H1 (cell line): ENCODE results near the gene DAPK1. TPM values are rescaled to one million over a fixed set of nuclear protein-coding genes. Genes with fewer than 3 reads are reported as not detected.

Experiments
- HDAC2 ChIP-seq, 2 experiments: fragments of 300-600 bp in 1 of 2; sonication (generic) in 1 of 2; IDR thresholded peaks; 2 replicates each; pipeline ENCODE4 v1.6.1; 2011 to 2012; ENCODE audit warnings: low read depth in 2 of 2, low read length in 2 of 2, mild to moderate bottlenecking in 2 of 2, moderate library complexity in 2 of 2, borderline replicate concordance in 1 of 2, inconsistent platforms in 1 of 2
- JUN ChIP-seq: IDR thresholded peaks from 2 replicates; pipeline ENCODE4 v1.6.1; 2011; ENCODE audit warnings: low read depth, mild to moderate bottlenecking, improper control_type of control experiment, low read length
- POLR2A ChIP-seq, 2 experiments: IDR thresholded peaks; 1 replicate in 1 of 2; 2 replicates in 1 of 2; pipeline ENCODE4 v1.6.1; 2011; ENCODE audit warnings: low read depth in 2 of 2, low read length in 2 of 2, mild to moderate bottlenecking in 2 of 2; ENCODE audit errors: control extremely low read depth in 1 of 2
- POLR2AphosphoS5 ChIP-seq: IDR thresholded peaks from 2 replicates; pipeline ENCODE4 v1.6.1; 2011; ENCODE audit warnings: low read depth, low read length
- polyA plus RNA-seq, 7 experiments: library from polyadenylated mRNA; depleted of rRNA in 3 of 7; stranded (reverse) in 5 of 7; unstranded in 2 of 7; fragments of >200 nt in 5 of 7; fragments of 200-250 nt in 2 of 7; gene quantifications; 1 replicate in 5 of 7; 2 replicates in 1 of 7; 4 replicates in 1 of 7; pipeline versions ENCODE4 v1.2.1 to v1.2.3, GENCODE V29; 2011 to 2013; ENCODE audit warnings: missing spikeins in 2 of 7, mixed read lengths in 2 of 7
- total RNA-seq: library from RNA; stranded (reverse); fragmentation: NEBNext Ultra II Directional; extraction: Animal tissue kit (Norgen Biotek cat#: 25700); gene quantifications from 2 replicates; pipeline ENCODE4 v1.2.1, GENCODE V29; 2021

Gene DAPK1
- total and polyA plus RNA-seq, 2 of the 8 experiments (the other 6 are each of a cell fraction or from before 2014, with no cell fraction given) = 62.4 to 131 TPM

DNA sequence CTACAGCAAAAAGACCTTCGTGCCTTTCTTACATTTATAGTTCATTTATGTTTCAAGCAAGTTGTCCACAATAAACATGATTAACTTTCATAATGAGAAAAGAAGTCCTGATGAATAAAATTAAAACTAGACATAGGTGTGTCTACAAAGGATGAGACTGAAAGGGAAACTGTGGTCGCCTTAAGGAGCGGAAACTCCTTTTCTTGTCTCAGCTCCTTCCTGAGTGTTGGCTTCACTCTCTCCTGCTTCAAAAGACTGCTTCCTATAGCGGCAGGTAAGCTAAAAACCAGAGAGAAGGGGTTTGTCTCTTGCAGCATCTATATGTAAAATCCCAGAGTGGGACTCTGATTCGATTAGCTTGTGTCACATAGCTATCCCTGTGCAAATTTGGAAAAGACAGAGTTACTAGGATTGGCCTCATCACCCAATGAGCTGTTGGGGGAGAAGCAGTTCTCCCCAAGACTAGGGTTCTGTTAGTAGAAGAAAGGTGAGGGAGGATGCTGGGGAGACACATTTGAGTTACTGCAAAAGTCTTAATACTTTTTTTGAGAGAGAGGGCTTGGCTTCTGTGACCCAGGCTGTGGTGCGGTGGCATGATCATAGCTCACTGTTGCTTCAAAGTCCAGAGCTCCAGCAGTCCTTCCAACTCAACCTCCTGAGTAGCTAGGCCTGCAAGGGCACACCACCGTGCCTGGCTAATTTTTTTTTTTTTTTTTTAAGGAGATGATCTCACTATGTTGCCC lies 211.5 kb downstream of the DAPK1 start (continued):
- TF ChIP-seq JUN = no peak
- TF ChIP-seq POLR2A (IDR thresholded peaks at IDR 0.05; ENCODE audit: control extremely low read depth in 1 of 2, low read depth in 2 of 2, low read length in 2 of 2) = no peak
- no peak for TF ChIP-seq POLR2AphosphoS5
- TF ChIP-seq HDAC2 (IDR thresholded peaks at IDR 0.05; ENCODE audit: borderline replicate concordance in 1 of 2, low read depth in 2 of 2, low read length in 2 of 2) = no peak
